Kidney (tissue), 14 donors: ENCODE data around the gene GRB10. TPM values are rescaled to one million over a fixed set of nuclear protein-coding genes. Genes with fewer than 3 reads are reported as not detected.
A peak's percentile ranks its signal among the peaks of the same experiment; 100 is the strongest.

Source experiments
- DNase-seq, 5 donors: peaks; one replicate each; pipeline ENCODE4 v3.0.0-alpha.2; 2013 to 2020
- FAIRE-seq: peaks from 2 replicates; lab custom pipeline; 2012; peaks lifted over from hg19 to GRCh38; lab: Jason Lieb, UNC
- H3K27ac ChIP-seq, 2 donors: one replicate each; pipeline ENCODE4 v1.7.0; 2013; ENCODE audit warnings: low read depth in 2 of 2, low read length in 2 of 2, inconsistent platforms in 1 of 2
- H3K27me3 ChIP-seq: one replicate; pipeline ENCODE4 v1.7.1; 2013; ENCODE audit warnings: low read length, inconsistent platforms; ENCODE audit not compliant: control insufficient read depth, insufficient read depth
- H3K36me3 ChIP-seq, 3 donors: one replicate each; pipeline versions ENCODE4 v1.7.0 to v1.7.1; 2013; ENCODE audit warnings: low read length in 3 of 3, control low read depth in 1 of 3, inconsistent platforms in 1 of 3; ENCODE audit not compliant: insufficient read depth in 3 of 3, control insufficient read depth in 2 of 3
- H3K4me1 ChIP-seq, 3 donors: one replicate each; pipeline versions ENCODE4 v1.7.0 to v1.7.1; 2013; ENCODE audit warnings: low read length in 3 of 3, inconsistent platforms in 1 of 3, low read depth in 1 of 3; ENCODE audit not compliant: control insufficient read depth in 2 of 3, insufficient read depth in 2 of 3
- H3K4me3 ChIP-seq, 3 donors: one replicate each; pipeline versions ENCODE4 v1.7.0 to v1.8.1; 2013; ENCODE audit warnings: low read length in 3 of 3, control low read depth in 1 of 3, inconsistent platforms in 1 of 3
- H3K9ac ChIP-seq, 3 donors: one replicate each; pipeline versions ENCODE4 v1.7.0 to v1.7.1; 2013; ENCODE audit warnings: low read length in 3 of 3, control low read depth in 1 of 3, inconsistent platforms in 1 of 3
- H3K9me3 ChIP-seq, 3 donors: one replicate each; pipeline versions ENCODE4 v1.7.0 to v1.7.1; 2013; ENCODE audit warnings: low read length in 3 of 3, control low read depth in 1 of 3, inconsistent platforms in 1 of 3; ENCODE audit not compliant: control insufficient read depth in 2 of 3, insufficient read depth in 1 of 3
- CTCF ChIP-seq: IDR thresholded peaks from 3 replicates; pipeline ENCODE4 v1.5.1; 2012; ENCODE audit warnings: mild to moderate bottlenecking, moderate library complexity, borderline replicate concordance; ENCODE audit not compliant: insufficient read depth; ENCODE audit errors: extremely low read depth
- intact Hi-C: fragments of 100-400 bp; cut with DNase I; formaldehyde crosslinking; loops from one replicate; pipeline ENCODE4 v1.11.1; 2022
- polyA plus RNA-seq: library from polyadenylated mRNA; stranded (reverse); fragments of 350-450 nt; fragmentation: Illumina TruSeq; extraction: RNeasy Lipid Tissue Mini Kit (QIAGEN cat#74804); gene quantifications from one replicate; pipeline ENCODE4 v1.2.3, GENCODE V29; 2014; ENCODE audit warnings: low read depth, low replicate concordance; ENCODE audit not compliant: insufficient read depth
- total RNA-seq: library from RNA; stranded (reverse); fragmentation: NEBNext Ultra II Directional; extraction: Animal tissue kit (Norgen Biotek cat#: 25700); gene quantifications from one replicate; pipeline ENCODE4 v1.2.1, GENCODE V29; 2021
- donor health status: control.
- donor health status: control.
- donor health status: control.
- donor health status: control.
- donor health status: control.
- donor health status: DM: yes; HTN: yes; CAD: no.
- donor health status: Normal renal cell carcinoma (clear cell type).

The GRB10 gene
- total and polyA plus RNA-seq, 2 donors from 2014 or later = 32.3 to 57.8 TPM

GRCh38 chr7:50647286-50647980 lies 135.3 kb downstream of the GRB10 start:
- H3K9ac ChIP-seq = no peak overlapping the region
- no peak for FAIRE-seq

GRCh38 chr7:50646069-50646468 lies 136.6 kb downstream of the GRB10 start:
- DNase-seq = no peak
- no peaks in the 10 kb centered on the region for H3K9me3 ChIP-seq
- no peaks in the 10 kb centered on the region for H3K36me3 ChIP-seq
- no peaks in the 10 kb centered on the region for H3K27me3 ChIP-seq
- no peak for TF ChIP-seq CTCF
- H3K4me1 ChIP-seq = peaks cover 0 to 11% (median 0%) of the 10 kb centered on the region in 3 donors
- no peak overlapping the region for H3K9ac ChIP-seq
- H3K4me3 ChIP-seq = no peak overlapping the region
- no peak overlapping the region for H3K27ac ChIP-seq
- intact Hi-C loops = no loop called here
- FAIRE-seq = no peak

More at GRCh38 chr7:50647286-50647980, 135.3 kb downstream of the GRB10 start:
- intact Hi-C loops = no loop called here
- Histone ChIP-seq H3K4me3 (no peak overlapping the region), H3K27me3 (no peaks in the 10 kb centered on the region), H3K27ac (no peak overlapping the region), H3K4me1 (no peaks in the 10 kb centered on the region), H3K9me3 (no peaks in the 10 kb centered on the region), H3K36me3 (no peaks in the 10 kb centered on the region)
- no peak for TF ChIP-seq CTCF
- DNase-seq = no peak

GRCh38 chr7:50645186-50645585 lies 137.5 kb downstream of the GRB10 start:
- DNase-seq (peak in 1 of 5 donors; percentile 24), FAIRE-seq (no peak)
- Histone ChIP-seq H3K9me3 (no peaks in the 10 kb centered on the region), H3K27me3 (no peaks in the 10 kb centered on the region), H3K36me3 (no peaks in the 10 kb centered on the region), H3K9ac (no peak overlapping the region), H3K4me3 (no peak overlapping the region), H3K4me1 (peaks cover 0 to 11% (median 0%) of the 10 kb centered on the region in 3 donors), H3K27ac (no peak overlapping the region)
- no peak for TF ChIP-seq CTCF
- intact Hi-C loops = no loop called here
